ENCODE measurements around the gene SNTG2. TPM values are rescaled to one million over a fixed set of nuclear protein-coding genes. Genes with fewer than 3 reads are reported as not detected.

SNTG2 gene
- polyA plus RNA-seq, 5 donors: 0.44 to 0.85 (median 0.54) TPM

DNA sequence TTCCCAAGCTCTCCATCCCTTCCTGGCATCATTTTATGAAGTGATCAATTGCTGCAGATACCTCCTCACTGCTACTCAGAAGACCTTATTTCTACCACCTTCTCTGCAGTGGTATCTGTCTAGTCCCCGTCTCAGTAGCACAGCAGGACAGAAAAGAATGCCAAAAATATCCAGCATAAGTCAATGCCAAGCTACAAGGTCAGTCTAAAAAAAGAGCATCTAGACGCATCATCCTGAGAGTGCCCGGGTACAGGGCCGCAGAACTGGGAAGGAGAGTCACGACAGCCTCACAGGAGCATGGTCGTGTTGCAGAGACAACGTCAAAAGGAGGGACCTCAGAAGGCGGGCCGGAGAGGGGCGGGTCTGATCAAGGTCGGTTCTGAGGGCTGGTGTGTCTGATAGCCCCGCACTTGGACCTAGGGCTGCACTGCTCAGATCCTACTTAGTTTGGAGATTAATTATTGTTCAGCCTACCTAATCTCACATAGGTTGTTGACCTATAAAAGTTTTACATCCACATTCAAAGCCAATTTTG is 24.3 kb upstream of the SNTG2 start:
- DNase-seq: no peak

DNA sequence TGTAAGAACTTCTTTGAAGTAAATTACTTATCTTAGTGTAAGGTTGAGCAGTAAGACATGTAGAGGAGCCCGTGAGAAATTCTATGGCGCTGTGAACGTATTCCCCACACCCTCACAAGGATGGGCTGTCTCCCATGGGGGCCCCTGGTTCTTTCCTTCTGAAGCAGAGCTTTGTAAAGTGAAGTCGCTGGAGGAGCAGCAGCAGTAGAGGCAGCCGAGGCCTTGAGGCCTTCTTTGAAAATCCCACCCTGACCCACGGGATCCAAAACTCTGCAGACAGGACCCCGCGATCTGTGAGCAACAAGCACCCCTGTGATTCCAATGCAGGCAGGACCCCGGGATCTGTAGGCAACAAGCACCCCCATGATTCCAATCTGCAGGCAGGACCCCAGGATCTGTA is 23.8 kb upstream of the SNTG2 start:
- no peak for DNase-seq

DNA sequence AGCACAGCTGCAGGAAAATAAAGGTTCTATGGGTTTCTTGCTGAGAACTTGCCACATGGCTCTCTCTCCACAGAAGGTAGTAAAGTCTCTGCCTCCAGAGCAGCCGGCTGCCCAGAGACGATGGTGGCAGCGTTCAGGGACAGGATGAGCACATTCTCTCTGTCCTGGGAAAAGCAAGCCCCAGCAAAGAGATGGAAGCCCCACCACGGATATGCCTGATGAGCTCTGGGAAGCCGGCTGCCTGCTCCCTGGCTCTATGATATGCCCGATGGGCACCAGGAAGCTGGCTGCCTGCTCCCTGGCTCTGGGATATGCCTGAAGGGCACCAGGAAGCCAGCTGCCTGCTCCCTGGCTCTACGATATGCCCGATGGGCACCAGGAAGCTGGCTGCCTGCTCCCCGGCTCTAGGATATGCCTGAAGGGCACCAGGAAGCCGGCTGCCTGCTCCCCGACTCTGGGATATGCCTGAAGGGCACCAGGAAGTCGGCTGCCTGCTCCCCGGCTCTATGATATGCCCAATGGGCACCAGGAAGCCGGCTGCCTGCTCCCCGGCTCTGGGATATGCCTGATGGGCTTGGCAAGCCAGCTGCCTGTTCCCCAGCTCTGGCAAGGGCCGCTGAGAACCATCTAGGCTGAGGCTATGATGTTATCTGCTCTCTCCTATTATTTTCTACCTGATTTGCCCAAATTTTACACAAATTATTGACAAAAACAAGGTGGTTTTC is 21.5 kb upstream of the SNTG2 start:
- no peak for DNase-seq

DNA sequence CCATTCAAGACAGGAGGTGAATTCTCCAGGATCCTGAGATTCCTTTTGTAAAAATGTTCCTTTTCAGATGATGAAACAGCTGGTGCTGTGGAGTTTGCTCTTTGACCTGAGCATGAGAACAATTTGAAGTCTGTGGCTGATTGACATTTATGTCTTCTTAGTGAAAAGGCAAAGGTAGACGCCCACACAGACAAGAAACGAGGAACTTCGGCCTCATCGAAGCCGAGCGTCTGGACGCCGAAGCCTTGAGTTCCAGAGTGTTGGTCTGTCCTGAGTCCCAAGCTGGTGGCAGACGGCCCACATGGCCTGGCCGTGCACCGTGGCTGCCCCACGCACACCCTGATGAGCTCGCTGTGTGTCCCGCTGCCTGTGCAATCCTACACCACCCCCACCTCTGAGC is 20.7 kb upstream of the SNTG2 start:
- no peak for DNase-seq

DNA sequence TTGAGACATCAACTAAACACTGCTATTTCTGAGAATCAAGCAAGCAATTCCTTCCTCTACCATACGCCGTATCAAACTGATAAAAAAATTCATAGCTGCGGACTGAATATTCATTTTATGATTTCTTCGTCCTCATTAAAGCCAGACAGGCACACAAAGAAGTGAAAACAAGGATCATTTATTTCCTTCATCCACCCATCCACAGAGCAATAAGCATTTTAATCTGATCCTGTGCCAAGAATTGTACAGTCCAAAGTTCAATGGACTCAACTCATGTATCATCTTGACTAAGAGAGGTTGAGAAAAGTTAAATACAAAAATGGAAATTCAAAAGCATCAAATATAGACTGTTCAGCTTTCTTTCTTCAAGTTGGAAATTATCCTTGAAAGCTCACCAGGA is 19.7 kb upstream of the SNTG2 start:
- DNase-seq: no peak

DNA sequence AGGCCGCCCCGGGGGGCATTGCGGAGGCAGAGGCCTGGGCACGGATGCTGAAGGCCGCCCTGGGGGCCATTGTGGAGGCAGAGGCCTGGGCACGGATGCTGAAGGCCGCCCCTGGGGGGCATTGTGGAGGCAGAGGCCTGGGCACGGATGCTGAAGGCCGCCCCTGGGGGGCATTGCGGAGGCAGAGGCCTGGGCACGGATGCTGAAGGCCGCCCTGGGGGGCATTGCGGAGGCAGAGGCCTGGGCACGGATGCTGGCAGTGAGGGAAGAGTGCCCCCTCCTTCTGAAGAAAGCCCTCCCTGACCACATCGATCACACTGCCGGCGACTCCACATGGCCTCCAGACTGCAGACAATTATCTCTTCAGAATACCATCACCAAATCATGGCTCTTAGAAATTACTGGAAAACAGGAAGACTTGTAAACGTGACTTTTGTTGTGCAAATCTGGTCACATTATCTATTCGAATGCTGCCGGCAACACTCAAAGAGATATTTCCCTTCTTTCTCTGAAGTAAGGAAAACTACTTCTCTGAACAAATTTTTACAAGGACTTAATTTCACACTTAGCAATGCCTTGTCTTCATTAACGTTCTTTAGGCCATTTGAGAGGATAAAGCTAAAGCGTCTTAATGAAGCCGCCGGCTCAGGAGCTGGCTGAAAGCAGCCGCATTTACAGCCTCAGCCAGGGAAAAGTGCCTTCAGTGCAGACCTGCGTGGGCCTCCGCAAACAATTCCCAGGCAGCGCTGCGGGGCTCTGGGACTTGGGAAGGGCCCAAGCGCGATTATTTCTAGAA is 18.1 kb upstream of the SNTG2 start:
- DNase-seq: no peak

DNA sequence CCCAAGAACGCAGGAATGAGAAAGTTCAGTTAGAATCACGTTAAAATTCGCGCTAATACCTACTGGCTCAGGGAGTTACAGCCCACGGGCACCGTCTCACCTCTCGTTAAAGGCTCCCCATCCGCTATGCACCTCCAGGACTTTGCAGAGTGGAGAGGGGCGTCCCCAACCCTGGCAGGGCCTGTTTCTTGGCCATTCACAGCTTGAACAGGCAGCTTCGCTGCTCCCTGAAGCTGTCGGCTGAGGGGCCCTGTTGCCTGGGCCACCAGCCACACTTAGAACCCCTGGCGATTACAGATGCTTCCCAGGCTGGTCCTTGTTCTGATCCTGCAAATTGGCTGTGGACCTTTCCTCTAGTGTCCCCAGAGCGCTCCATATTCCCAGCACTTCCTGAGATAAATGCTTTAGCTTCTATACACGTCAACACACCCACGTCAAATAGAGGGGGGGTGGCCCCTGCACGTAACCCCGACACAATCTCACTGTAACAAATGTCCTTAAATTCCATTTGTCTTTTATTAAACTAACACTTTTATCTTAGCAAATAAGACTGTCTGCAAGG is 16.8 kb upstream of the SNTG2 start:
- no peak for DNase-seq

DNA sequence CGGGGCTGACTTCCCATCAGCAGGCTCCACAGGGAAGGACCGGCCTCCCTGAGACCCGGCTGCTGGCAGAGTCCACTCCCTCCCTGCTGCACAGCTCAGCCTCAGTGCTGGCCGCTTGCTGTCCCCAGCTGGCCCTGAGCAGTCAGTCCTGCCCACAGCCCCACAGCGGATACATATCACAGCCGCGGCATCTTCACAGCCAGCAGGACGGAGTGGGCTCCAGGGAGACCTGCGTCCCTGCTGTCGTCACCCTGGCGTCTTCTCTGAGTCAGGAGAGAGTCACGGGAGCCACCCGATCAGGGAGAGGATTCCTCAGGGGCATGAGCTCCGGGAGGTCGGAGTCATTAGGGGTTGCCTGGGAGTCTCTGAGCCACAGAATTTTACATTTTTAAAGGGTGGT is 13.1 kb upstream of the SNTG2 start:
- no peak for DNase-seq

DNA sequence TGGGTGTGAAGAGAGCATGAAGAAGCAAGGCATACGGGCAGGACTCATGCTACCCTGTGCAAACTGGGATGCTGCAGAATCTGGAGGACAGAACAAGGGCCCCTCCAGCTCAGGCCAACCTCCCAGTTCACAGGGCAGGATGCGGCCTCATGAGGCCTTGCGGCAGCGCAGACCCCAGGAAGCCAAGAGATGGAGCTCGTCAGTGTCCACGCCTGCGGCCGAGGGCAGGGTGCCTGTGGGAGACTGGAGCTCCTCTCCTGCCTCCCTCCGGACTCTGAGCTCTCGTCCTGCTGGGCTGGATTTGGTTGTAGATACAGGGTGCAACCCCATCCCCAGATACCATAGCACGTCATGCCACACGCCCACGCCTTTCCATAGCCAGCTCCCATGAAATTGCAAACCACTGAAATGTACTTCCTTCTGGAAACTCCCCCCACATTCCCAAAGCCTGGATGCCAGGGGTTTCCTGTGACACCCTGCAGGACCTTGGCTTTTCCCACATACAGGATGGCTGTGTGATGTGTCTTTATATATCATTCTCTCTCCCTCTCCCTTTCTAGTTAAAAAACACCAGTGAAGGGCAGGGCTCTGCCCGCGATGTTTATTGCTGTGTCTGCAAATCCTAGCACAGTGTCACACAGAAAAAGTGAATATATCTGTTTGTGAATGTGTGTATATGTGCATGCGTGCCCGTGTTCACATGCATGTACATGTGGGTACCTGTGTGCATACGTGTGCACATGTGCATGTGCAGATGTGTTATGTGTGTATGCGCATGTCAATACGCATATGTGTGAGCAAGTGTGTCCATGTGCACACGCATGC is 12.3 kb upstream of the SNTG2 start:
- no peak for DNase-seq

DNA sequence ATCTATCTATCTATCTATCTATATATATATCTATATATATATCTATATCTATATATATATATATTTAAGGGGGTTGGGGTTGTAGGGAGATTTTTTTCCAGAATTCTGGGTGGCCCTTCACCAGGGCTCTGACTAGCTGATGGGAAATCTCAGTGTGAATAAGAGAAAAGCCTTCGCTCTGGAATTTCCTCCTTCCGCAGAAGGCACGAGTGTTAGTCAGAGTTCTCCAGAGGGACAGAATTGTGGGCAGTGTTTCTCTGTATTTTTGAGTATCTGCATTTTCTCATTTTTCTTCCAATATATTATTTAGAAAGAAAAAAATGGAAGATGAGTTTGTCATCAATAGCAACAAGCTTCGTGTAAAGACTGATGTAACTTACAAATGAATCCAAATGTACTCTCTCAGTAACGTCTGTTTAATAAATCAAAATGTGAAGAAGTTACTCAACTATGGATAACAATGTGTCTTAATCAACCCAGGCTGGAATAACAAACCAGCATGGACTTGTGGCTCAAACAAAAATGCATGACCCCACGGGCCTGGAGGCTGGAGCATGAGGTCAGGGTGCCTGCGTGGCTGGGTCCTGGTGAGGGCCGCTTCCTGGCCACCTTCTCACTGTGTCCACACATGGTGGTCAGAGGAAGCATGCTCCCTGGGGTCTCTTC is 10.6 kb upstream of the SNTG2 start:
- DNase-seq: no peak

DNA sequence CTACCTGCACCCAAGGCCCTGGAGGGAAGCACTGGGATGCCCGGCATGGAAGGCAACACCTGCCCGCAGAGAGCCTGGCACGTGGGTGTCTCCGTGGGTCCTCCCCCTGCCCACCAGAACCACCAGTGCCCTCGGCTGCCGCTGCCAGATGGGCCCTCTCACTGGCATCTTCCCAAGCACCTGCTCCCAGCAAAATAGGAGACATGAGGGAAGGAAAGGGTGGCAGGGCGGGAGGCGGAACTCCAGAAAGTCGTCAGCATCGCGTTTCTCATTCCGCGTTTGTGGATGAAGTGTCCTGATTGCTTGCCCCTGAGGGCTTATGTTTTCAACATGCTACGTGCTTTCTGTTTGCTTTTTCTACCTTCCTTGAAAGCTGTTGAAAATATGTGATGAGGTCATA is 8.8 kb upstream of the SNTG2 start:
- no peak for DNase-seq

DNA sequence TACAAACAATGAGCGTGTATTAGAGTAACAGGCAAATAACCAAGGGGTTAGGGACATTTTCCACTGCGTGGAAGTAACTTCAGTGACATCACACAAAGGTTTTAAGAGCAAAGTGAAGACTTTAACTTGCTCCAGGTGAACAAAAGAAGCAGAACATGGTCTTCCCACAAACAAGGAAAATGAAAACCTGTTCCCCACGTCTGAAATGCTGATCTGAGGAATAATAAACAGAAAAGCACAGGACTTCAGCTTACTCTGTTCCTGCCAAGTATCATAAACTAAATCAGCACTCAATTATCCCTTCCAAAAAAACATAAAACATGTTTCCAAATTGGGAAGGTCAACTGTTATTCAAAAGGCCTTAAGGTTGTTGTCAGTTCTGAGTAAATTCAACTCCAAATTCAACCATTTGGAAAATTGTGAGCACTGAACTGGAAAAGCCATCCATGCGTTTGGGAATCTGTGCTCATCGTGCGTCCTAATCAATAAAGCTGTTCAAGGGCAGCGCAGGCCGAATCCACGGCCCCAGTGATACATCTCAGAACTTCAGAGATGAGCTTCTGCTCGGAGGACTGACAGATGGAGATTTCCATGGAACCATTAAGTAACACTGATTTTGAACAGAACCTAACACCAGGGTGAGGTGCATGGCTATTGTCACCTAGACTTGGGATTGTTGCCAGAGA is 7.7 kb upstream of the SNTG2 start:
- DNase-seq: no peak

DNA sequence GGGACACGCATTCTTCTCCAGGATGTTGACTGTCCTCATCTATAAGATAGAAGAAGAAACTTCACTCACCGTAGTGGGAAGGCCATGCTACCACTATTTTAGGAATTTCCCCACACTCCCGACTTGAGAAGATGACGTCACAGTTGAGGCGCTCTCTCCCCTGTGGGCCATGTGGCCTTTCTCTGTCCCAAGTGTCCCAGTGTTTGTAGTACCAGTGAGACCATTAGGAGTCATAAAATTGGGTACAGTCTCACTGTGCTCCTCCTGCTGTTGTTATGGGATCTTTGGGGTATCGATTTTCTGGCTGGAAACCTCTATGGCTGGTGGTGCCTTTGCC is 7.2 kb upstream of the SNTG2 start:
- DNase-seq: no peak

DNA sequence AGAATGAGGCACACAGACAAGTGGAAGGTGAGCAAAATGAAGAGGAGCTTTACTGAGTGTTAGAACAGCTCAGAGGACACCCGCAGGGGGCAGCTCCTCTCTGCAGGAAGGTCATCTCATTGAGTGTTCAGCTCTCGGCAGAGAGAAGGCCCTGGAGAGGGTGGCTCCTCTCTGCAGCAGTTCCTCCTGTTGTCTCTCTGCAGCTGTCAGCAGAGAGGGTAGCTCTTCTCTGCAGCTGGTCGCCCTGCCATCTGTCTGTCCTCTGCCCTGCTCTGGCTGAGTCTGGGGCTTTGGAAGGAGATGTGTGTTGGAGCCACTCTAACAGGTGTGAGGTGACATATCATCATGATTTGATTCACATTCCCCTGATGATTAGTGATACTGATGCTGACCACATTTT is 6.8 kb upstream of the SNTG2 start:
- DNase-seq: no peak

DNA sequence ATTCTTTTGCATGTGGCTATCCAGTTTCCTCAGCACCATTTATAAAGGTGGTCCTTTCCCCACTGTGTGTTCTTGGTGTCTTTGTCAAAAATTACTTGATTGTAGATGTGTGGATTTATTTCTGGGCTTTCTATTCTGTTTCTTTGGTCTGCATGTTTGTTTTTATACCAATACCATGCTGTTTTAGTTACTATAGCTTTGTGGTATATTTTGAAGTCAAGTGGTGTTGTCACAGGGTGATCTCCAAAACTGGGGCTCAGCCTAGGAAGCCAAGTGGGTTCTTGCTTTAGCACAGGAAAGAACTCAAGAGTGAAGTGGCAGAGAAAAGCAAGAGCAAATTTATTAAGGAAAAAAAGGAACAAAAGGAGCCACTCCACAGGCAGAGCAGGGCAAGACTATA is 6.0 kb upstream of the SNTG2 start:
- no peak for DNase-seq

DNA sequence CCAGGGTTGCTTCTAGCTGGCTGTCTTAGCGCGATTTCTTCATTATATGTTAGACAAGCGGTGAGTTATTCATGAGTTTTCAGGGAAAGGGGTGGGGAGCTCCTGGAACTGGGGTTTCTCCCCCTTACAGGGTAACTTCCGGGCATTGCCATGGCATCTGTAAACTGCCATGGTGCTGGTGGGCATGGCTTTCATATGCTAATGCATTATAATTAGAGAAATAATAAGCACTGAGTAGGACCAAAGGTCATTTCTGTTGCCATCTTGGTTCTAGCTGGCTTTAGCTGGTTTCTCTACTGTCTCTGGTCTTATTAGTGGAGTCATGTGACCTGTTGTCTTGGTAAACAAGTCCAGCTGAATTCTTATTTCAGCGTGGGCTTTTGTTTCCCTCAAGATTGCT is 5.5 kb upstream of the SNTG2 start:
- no peak for DNase-seq

DNA sequence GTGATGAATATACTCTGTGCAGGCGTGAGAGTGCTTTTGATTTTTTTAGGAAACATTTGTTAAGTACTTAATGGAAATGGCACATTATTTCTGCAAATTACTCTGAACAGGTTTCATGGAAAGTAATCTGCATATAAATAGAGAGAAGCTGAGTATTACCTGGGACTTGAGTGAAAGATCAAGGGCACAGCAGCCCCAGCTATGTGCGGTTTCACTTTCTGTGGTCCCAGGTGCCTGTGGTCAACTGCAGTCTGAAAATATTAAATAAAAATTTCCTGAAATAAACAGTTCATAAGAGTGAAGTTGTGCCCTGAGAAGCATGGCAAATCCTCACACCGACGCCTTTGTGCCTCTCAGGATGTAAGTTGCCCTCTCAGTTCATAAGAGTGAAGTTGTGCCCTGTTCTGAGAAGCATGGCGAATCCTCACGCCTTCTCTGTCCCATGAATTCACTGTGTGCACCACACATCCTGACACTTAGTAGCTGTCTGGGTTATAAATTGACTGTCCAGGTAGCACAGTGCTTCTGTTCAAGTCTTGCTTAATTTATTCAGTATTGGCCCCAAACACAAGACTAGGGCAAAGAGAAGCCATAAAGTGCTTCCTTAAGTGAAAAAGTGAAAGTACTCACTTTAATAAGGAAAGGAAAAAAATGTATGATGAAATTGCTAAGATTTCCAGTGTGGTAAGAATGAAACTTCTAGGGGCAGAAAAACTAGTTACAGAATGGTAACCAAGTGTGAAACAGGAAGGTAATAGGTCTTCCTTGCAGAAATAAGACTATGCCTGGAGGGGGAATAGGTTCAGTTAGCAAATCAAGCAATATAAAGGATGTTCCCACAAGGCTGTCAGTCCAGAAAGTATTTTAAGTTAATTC is 4.3 kb upstream of the SNTG2 start:
- no peak for DNase-seq

DNA sequence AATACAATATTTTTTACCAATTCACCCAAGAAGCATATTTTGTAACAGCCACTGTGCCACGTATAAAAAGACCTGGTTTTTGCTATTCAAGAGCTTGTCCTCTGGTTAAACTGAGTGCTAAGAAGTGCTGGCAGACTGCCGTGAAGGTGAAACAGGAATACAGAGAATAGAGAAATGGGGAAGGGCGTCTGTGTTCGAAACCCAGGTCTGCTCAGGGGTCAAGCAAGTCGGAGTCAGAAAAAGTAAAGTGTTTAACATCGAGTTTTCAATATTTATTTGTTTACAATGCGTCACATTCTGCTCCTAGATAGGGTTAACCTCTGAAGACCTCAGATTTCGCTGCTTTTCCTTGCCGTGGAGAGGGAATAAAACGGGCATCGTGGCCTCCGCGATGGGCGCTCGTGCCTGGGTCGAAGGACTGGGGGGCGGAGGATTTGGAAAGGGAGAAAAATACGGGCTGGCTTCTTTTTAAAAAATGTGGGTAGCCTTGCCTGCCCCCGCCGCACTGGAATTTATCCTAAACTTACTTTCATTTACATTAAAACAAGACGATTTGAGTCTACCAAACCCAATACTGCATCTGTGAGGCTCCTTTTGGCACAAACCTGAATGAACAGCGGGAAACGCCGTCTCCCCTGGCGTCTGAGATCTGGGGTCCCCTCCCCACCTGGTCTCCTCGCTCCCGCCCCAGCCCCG is 1.1 kb upstream of the SNTG2 start:
- DNase-seq: no peak

All from right lung (tissue), 5 donors.